Liver (tissue), 9 donors: ENCODE data around the gene ACAD8. TPM values are rescaled to one million over a fixed set of nuclear protein-coding genes. Genes with fewer than 3 reads are reported as not detected.
A peak's percentile ranks its signal among the peaks of the same experiment; 100 is the strongest.

Experiments
- DNase-seq: peaks from one replicate; pipeline ENCODE4 v3.0.0-alpha.2; 2017; ENCODE audit warnings: low spot score
- H3K27ac ChIP-seq, 2 donors: one replicate each; pipeline ENCODE4 v1.7.0; 2013; ENCODE audit warnings: inconsistent platforms in 2 of 2, low read length in 2 of 2, control low read depth in 1 of 2, low read depth in 1 of 2, mild to moderate bottlenecking in 1 of 2
- H3K27me3 ChIP-seq, 4 donors: one replicate each; pipeline versions ENCODE4 v1.6.1 to v1.7.0; 2013; ENCODE audit warnings: low read length in 3 of 4, inconsistent platforms in 1 of 4, mild to moderate bottlenecking in 1 of 4, moderate library complexity in 1 of 4; ENCODE audit not compliant: control insufficient read depth in 4 of 4, insufficient read depth in 4 of 4
- H3K36me3 ChIP-seq, 4 donors: one replicate each; pipeline versions ENCODE4 v1.6.1 to v1.7.0; 2013; ENCODE audit warnings: low read length in 3 of 4, mild to moderate bottlenecking in 3 of 4, low read depth in 1 of 4, moderate library complexity in 1 of 4; ENCODE audit not compliant: control insufficient read depth in 4 of 4, insufficient read depth in 3 of 4
- H3K4me1 ChIP-seq, 4 donors: one replicate each; pipeline versions ENCODE4 v1.6.1 to v1.7.0; 2013; ENCODE audit warnings: low read length in 3 of 4, mild to moderate bottlenecking in 3 of 4, moderate library complexity in 1 of 4; ENCODE audit not compliant: control insufficient read depth in 4 of 4, insufficient read depth in 4 of 4
- H3K4me3 ChIP-seq, 3 donors: one replicate each; pipeline versions ENCODE4 v1.6.1 to v1.7.0; 2013; ENCODE audit warnings: low read length in 3 of 3, control low read depth in 1 of 3, low read depth in 1 of 3, mild to moderate bottlenecking in 1 of 3
- H3K9ac ChIP-seq, 2 donors: one replicate each; pipeline ENCODE4 v1.7.0; 2013; ENCODE audit warnings: low read length in 2 of 2, mild to moderate bottlenecking in 2 of 2, moderate library complexity in 2 of 2, control low read depth in 1 of 2, low read depth in 1 of 2
- H3K9me3 ChIP-seq, 4 donors: one replicate each; pipeline versions ENCODE4 v1.6.1 to v1.7.0; 2013; ENCODE audit warnings: low read length in 3 of 4; ENCODE audit not compliant: control insufficient read depth in 4 of 4
- ATF3 ChIP-seq: IDR thresholded peaks from 2 replicates; pipeline ENCODE4 v1.6.1; 2016; ENCODE audit warnings: antibody characterized with exemption
- CTCF ChIP-seq: fragments of 150-350 bp; IDR thresholded peaks from 2 replicates; pipeline ENCODE4 v1.5.1; 2017; ENCODE audit warnings: improper control_type of control experiment, low read depth, low read length; ENCODE audit not compliant: missing input control
- EGR1 ChIP-seq, 2 donors: IDR thresholded peaks; 2 replicates each; pipeline ENCODE4 v1.6.1; 2016 to 2018; ENCODE audit warnings: antibody characterized with exemption in 2 of 2, low read depth in 2 of 2
- FOXA1 ChIP-seq: IDR thresholded peaks from 2 replicates; pipeline ENCODE4 v1.6.1; 2016; ENCODE audit warnings: antibody characterized with exemption
- FOXA2 ChIP-seq: IDR thresholded peaks from 2 replicates; pipeline ENCODE4 v1.6.1; 2016; ENCODE audit warnings: antibody characterized with exemption
- GABPA ChIP-seq, 2 donors: IDR thresholded peaks in 1 of 2; conservative IDR thresholded peaks in 1 of 2; 2 replicates each; pipeline ENCODE4 v1.6.1; 2016; ENCODE audit warnings: antibody characterized with exemption in 2 of 2, mild to moderate bottlenecking in 1 of 2, moderate library complexity in 1 of 2
- HNF4A ChIP-seq, 2 donors: conservative IDR thresholded peaks; 2 replicates each; pipeline ENCODE4 v1.6.1; 2016; ENCODE audit warnings: antibody characterized with exemption in 2 of 2, mild to moderate bottlenecking in 2 of 2
- HNF4G ChIP-seq: IDR thresholded peaks from 2 replicates; pipeline ENCODE4 v1.6.1; 2016; ENCODE audit warnings: antibody characterized with exemption
- JUND ChIP-seq, 2 donors: IDR thresholded peaks; 2 replicates each; pipeline ENCODE4 v1.6.1; 2016; ENCODE audit warnings: antibody characterized with exemption in 2 of 2
- MAX ChIP-seq: IDR thresholded peaks from 2 replicates; pipeline ENCODE4 v1.6.1; 2016; ENCODE audit warnings: antibody characterized with exemption
- NR2F2 ChIP-seq: IDR thresholded peaks from 2 replicates; pipeline ENCODE4 v1.6.1; 2016; ENCODE audit warnings: antibody characterized with exemption
- RAD21 ChIP-seq, 2 donors: IDR thresholded peaks; 2 replicates each; pipeline ENCODE4 v1.6.1; 2016; ENCODE audit warnings: antibody characterized with exemption in 2 of 2, mild to moderate bottlenecking in 2 of 2
- REST ChIP-seq: IDR thresholded peaks from 2 replicates; pipeline ENCODE4 v1.6.1; 2016; ENCODE audit warnings: antibody characterized with exemption, mild to moderate bottlenecking
- RXRA ChIP-seq, 2 donors: IDR thresholded peaks; 2 replicates each; pipeline ENCODE4 v1.6.1; 2017 to 2018; ENCODE audit warnings: antibody characterized with exemption in 2 of 2, mild to moderate bottlenecking in 1 of 2
- SP1 ChIP-seq: IDR thresholded peaks from 2 replicates; pipeline ENCODE4 v1.6.1; 2018; ENCODE audit warnings: antibody characterized with exemption, mild to moderate bottlenecking
- TAF1 ChIP-seq: conservative IDR thresholded peaks from 2 replicates; pipeline ENCODE4 v1.6.1; 2016; ENCODE audit warnings: antibody characterized with exemption, mild to moderate bottlenecking
- YY1 ChIP-seq: IDR thresholded peaks from 2 replicates; pipeline ENCODE4 v1.6.1; 2016; ENCODE audit warnings: antibody characterized with exemption, mild to moderate bottlenecking
- ZBTB33 ChIP-seq: IDR thresholded peaks from 2 replicates; pipeline ENCODE4 v1.6.1; 2016; ENCODE audit warnings: antibody characterized with exemption
- WGBS: extraction: QIAGEN DNeasy Blood & Tissue Kit; methylation state at CpG from one replicate; pipeline ENCODE4 v1.1.7; 2013; 5-methylcytosine and 5-hydroxymethylcytosine counted together
- polyA plus RNA-seq, 2 donors: library from polyadenylated mRNA; stranded (reverse) in 1 of 2; unstranded in 1 of 2; fragments of 200-250 nt in 1 of 2; fragments of >200 nt in 1 of 2; fragmentation: Nextera tagmentation in 1 of 2; extraction: Ambion mirVana in 1 of 2; gene quantifications; one replicate each; pipeline versions ENCODE4 v1.2.1 to v1.2.3, GENCODE V29; 2013 to 2015
- total RNA-seq, 2 donors: library from RNA; depleted of rRNA; stranded (reverse); fragments of >200 nt; gene quantifications; one replicate each; pipeline ENCODE4 v1.2.3, GENCODE V29; 2014
- donor health status: healthy.
- donor health status: healthy.
- donor health status: healthy.
- donor health status: healthy.
- donor health status: healthy.

Gene ACAD8
- total and polyA plus RNA-seq, 4 donors = 14.1 to 32.2 (median 27.1) TPM

GRCh38 chr11:134271978-134272377 is 18.6 kb downstream of the ACAD8 start:
- 97% methylated on average over 4 of the region's 4 CpGs for WGBS
- no peak for TF ChIP-seq MAX
- no peak for TF ChIP-seq JUND (IDR thresholded peaks at IDR 0.05)
- no peak for TF ChIP-seq RXRA (IDR thresholded peaks at IDR 0.05)
- no peak for TF ChIP-seq GABPA (IDR thresholded peaks at IDR 0.05 in 1 of 2, conservative IDR thresholded peaks at IDR 0.05 in 1 of 2)
- TF ChIP-seq FOXA1 = no peak
- no peak for TF ChIP-seq REST
- TF ChIP-seq NR2F2 = no peak
- no peak for TF ChIP-seq ZBTB33
- no peak for TF ChIP-seq SP1
- no peak for TF ChIP-seq EGR1 (IDR thresholded peaks at IDR 0.05; ENCODE audit: low read depth in 2 of 2)
- TF ChIP-seq YY1 = no peak
- no peak for TF ChIP-seq TAF1
- no peak for TF ChIP-seq CTCF
- TF ChIP-seq HNF4G = no peak
- TF ChIP-seq ATF3 = no peak
- no peak for TF ChIP-seq HNF4A (conservative IDR thresholded peaks at IDR 0.05)
- no peak for TF ChIP-seq RAD21 (IDR thresholded peaks at IDR 0.05)
- no peak for TF ChIP-seq FOXA2

More at GRCh38 chr11:134271978-134272377, 18.6 kb downstream of the ACAD8 start:
- no peak overlapping the region for H3K4me3 ChIP-seq
- H3K9me3 ChIP-seq = no peaks in the 10 kb centered on the region
- H3K4me1 ChIP-seq = peaks cover 10 to 20% (median 13%) of the 10 kb centered on the region in 4 donors
- peak overlapping the region; percentile 44 to 67 for H3K27ac ChIP-seq
- no peak for DNase-seq
- H3K36me3 ChIP-seq = no peaks in the 10 kb centered on the region
- H3K9ac ChIP-seq = no peak overlapping the region
- peaks cover 0 to 18% (median 4%) of the 10 kb centered on the region in 4 donors for H3K27me3 ChIP-seq
